ENCODE results near the gene KHDC1.

GRCh38 chr6:73302339-73302738 lies 39.3 kb upstream of the KHDC1 start:
- TF ChIP-seq EZH2 (optimal IDR thresholded peaks at IDR 0.05; ENCODE audit: low read depth, low read length) (no peak), CTCF (IDR thresholded peaks at IDR 0.05; ENCODE audit: low read length) (no peak)
